ENCODE results near the gene TANK. TPM values are rescaled to one million over a fixed set of nuclear protein-coding genes. Genes with fewer than 3 reads are reported as not detected.
A peak's percentile ranks its signal among the peaks of the same experiment; 100 is the strongest.

TANK gene
- polyA plus RNA-seq (2012; ENCODE audit: insufficient read length, low read depth), result 25.3 TPM

GRCh38 chr2:161160226-161161073, at the start of gene TANK:
TSS of gene TANK (plus strand) at chr2:161160428. CDS start at chr2:161179663, 19,235 bp downstream.
- TF ChIP-seq FOXP2 (optimal IDR thresholded peaks at IDR 0.05; ENCODE audit: borderline replicate concordance, extremely low read depth, extremely low read length, insufficient read depth) (peak; percentile 68), REST (IDR thresholded peaks at IDR 0.05; ENCODE audit: insufficient read depth in 1 of 2, low read depth in 2 of 2, low read length in 2 of 2) (peak; percentile 69 to 80; a peak in 3 of 4 replicates), POLR2AphosphoS5 (IDR thresholded peaks at IDR 0.05; ENCODE audit: low read depth, low read length) (peak; percentile 86), TAF1 (IDR thresholded peaks at IDR 0.05; ENCODE audit: borderline replicate concordance, insufficient read depth, low read length) (peak; percentile 100), SIN3A (IDR thresholded peaks at IDR 0.05; ENCODE audit: borderline replicate concordance, insufficient read depth, low read length) (0 out of 2 replicates have a peak, but pooled peaks have one; percentile 21)

- TF ChIP-seq SIN3A (IDR thresholded peaks at IDR 0.05; ENCODE audit: borderline replicate concordance, insufficient read depth, low read length) (no peak), REST (IDR thresholded peaks at IDR 0.05; ENCODE audit: insufficient read depth in 1 of 2, low read depth in 2 of 2, low read length in 2 of 2) (no peak), TAF1 (IDR thresholded peaks at IDR 0.05; ENCODE audit: borderline replicate concordance, insufficient read depth, low read length) (no peak), POLR2AphosphoS5 (IDR thresholded peaks at IDR 0.05; ENCODE audit: low read depth, low read length) (no peak), FOXP2 (optimal IDR thresholded peaks at IDR 0.05; ENCODE audit: borderline replicate concordance, extremely low read depth, extremely low read length, insufficient read depth) (no peak)
Observed at GRCh38 chr2:161111531-161111930, 48.7 kb upstream of the TANK start.

GRCh38 chr2:161112908-161113307, 47.3 kb upstream of the TANK start:
- no peak for TF ChIP-seq POLR2AphosphoS5 (IDR thresholded peaks at IDR 0.05; ENCODE audit: low read depth, low read length)
- TF ChIP-seq SIN3A (IDR thresholded peaks at IDR 0.05; ENCODE audit: borderline replicate concordance, insufficient read depth, low read length), result no peak
- TF ChIP-seq REST (IDR thresholded peaks at IDR 0.05; ENCODE audit: insufficient read depth in 1 of 2, low read depth in 2 of 2, low read length in 2 of 2), result no peak
- no peak for TF ChIP-seq FOXP2 (optimal IDR thresholded peaks at IDR 0.05; ENCODE audit: borderline replicate concordance, extremely low read depth, extremely low read length, insufficient read depth)
- no peak for TF ChIP-seq TAF1 (IDR thresholded peaks at IDR 0.05; ENCODE audit: borderline replicate concordance, insufficient read depth, low read length)

GRCh38 chr2:161113693-161114575, 46.3 kb upstream of the TANK start:
- TF ChIP-seq FOXP2 (optimal IDR thresholded peaks at IDR 0.05; ENCODE audit: borderline replicate concordance, extremely low read depth, extremely low read length, insufficient read depth), result no peak
- no peak for TF ChIP-seq TAF1 (IDR thresholded peaks at IDR 0.05; ENCODE audit: borderline replicate concordance, insufficient read depth, low read length)
- no peak for TF ChIP-seq SIN3A (IDR thresholded peaks at IDR 0.05; ENCODE audit: borderline replicate concordance, insufficient read depth, low read length)
- no peak for TF ChIP-seq REST (IDR thresholded peaks at IDR 0.05; ENCODE audit: insufficient read depth in 1 of 2, low read depth in 2 of 2, low read length in 2 of 2)
- no peak for TF ChIP-seq POLR2AphosphoS5 (IDR thresholded peaks at IDR 0.05; ENCODE audit: low read depth, low read length)

Data from PFSK-1 (cell line).